CD4-positive, alpha-beta T cell treated with Interleukin-17A for 4 hours (primary cell): ENCODE results near the gene GPSM1.

Experiments used
- DNase-seq: peaks from one replicate; pipeline ENCODE4 v3.0.0-alpha.2; 2020; ENCODE audit warnings: mixed read lengths

The GPSM1 gene

GRCh38 chr9:136379891-136380290 lies 52.6 kb downstream of the GPSM1 start:
- DNase-seq, result no peak

DNA sequence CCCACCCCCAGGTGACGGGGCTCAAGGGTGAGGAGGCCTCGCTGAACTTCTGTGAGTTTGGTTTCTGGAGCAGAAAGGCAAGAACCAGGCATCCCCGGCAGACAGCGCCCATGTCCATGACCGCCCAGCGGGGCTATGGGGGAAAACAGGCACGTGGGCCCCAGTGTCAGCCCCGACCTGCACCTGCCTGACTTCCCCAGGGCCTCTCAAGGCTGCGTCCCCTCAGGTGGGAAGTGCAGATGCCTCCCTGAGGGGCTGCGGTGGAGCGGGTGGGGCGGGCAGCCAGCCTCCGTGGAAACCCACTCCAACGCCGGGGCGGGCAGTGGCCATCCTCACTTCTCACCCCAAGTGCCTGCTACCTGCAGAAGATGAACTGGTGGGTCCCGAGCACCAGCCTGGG lies 53.0 kb downstream of the GPSM1 start:
- DNase-seq, result no peak

DNA sequence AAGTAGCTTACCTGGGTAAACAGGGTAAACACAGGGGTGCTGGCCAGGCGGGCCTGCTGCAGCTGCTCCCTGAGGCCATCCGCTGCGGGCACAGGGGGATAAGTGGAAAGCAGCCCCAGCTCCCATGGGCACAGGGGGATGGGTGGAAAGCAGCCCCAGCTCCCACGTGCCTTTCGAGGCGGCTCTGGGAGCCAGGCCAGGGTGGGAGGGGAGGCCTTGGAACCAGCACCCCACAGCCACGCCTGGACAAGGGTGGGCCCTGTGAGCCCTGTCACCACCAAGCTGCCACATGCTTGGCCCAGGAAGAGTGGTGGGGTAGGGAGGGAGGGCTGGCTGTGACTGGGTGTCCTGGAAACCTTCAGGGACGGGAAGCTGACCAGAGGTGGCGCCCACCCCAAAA lies 54.0 kb downstream of the GPSM1 start:
- DNase-seq, result no peak

- no peak for DNase-seq
Measured at GRCh38 chr9:136381966-136382513, 54.7 kb downstream of the GPSM1 start.

DNA sequence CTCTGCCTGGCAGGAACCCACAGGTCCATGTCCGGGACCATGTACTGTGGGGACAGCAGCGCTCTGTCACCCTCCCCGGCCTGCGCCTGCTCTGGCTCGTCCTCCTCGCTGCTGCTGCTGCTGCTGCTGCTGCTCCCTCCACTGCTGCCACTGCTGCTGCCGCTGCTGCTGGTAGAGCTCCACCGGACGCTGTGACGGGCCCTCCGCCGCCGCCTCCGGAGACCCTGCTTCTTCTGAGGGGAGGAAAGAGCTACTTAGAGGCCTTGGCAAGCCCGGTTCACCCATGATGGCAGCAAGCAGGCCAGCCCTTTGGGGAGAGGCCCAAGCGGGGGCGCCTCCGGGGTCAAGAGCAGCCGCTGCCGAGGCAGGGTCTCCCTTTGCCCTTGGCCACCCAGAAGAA lies 56.1 kb downstream of the GPSM1 start:
- no peak for DNase-seq

GRCh38 chr9:136385015-136385414 lies 57.7 kb downstream of the GPSM1 start:
- no peak for DNase-seq

DNA sequence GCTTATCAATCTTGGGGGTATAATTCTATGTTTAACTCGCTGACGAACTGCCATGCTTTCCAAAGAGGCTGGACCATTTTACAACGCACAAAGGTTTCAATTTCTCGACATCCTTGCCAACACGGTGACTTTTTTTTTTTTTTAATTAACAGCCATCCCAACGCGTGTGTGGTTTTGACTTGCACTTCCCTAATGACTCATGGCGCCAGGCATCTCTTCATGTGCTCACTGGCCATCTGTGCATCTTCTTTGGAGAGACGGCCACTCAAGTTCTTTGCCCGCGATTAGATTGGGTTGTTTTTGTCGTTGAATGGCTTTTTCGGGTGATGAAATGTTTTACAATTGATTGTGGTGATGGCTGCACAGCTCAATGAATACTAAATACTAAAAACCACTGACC lies 58.7 kb downstream of the GPSM1 start:
- DNase-seq, result no peak

DNA sequence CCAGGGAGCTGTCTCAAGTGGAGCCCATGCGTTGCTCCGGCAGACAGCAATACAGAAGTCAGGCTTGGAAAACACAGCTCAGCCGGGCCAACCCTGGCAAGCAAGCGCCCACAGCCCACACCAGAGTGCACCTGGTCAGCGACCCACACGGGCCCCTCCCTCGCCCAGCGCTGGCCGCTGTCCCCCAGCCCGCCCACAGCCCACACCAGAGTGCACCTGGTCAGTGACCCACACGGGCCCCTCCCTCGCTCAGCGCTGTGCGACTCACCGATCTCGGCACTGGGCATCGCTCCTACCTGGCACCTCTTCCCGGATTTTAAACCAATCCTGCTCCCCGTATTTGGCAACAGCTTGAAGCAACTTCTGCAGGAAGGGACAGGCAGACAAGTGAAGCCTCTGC lies 59.9 kb downstream of the GPSM1 start:
- DNase-seq, result no peak

DNA sequence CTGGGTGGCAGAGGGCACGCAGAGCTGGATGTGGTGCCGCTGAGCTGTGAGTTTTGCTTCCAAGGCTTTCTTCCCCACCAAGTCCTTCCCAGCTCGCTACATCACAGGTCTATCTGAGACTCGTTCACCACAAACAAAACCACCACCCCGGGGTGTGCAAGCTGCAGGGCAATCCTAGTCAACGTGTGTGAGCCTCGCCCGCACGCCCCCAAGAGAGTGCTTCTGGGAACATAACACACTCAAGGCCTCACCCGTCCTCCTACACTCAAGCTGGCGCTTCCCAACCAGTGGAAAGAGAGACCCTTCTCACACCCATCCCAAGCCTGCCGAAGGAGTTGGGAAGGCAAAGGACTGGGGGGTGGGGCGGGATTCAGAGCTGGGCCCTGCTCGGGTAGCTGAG lies 62.1 kb downstream of the GPSM1 start:
- DNase-seq, result no peak

DNA sequence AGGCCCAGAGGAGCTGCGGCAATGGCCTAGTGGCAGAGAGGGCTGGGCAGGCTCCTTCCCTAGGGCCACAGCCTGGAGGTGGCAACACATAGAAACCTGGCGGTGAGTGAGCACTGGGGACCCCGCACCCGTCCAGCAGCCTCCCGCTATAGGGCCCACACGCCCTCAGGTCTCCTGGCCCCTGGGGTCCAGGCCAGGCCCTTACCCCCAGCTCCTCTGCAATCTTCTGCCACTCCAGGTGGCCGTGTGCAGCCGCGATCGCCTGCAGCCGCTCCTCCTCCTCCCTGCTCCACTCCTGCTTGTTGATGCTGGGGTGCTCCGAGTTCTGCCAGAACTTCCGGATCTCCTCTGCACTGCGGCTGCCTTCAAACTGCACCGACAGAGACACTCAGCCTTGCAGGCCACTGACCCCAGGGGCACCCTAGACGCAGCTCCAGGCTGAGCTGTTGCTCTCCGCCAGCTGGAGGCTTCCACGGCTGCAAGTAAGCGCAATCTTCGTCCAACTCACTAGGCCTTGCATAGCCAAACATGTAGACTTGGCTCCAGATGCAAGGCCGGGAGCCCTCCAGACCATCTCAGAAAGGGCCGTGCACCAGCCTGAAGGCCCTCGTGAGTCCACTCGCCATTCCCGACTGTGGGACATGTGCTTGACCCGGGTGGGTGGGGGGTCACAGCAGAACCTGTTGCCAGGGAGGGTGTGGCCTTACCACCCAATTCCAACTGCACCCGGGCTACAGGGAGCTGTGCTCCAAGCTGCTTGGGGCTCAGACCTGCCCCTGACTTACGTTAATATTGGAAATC lies 64.6 kb downstream of the GPSM1 start:
- DNase-seq, result no peak

DNA sequence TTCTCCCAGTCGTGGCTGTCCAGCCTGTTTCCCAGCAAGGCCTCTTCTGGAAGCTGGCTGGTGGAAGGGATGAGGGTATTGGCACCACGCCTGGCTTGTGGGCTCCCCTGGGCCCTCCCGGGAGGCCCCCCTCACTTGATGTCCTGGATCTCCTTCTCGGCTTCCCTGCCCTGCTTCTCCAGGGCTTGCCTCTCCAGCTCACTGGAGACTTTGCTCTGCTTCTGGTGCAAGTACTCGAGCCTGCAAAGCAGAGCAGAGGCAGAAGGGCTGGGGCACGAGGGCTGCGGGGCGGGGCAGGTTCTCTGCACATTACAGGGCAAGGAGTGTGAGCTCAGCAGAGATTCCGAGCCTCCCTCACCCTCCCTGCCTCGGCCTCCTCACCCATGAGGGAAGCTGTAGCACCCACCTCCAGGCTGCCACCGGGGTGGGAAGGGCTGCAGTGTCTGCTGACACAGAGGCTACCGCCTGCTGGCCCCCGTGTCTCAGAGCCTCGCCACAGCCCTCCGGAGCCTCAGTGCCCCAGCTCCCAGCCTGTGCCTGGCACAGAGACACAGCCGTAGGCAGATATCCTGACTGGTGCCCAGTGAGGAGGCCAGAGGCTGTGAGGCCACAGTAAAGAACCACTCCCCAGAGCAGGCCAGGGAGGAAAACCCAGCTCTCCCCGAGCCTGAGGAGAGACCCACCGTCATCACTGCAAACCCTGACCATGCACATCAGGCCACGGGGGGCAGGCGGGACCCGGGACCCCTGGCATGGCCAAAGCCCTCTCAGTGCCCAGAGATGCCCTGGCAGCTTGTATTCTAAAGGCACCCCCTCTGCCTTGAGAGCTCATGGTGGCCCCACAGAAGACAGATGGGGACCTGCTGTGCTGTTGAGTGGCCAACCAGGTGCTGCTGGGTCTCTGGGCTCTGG lies 65.5 kb downstream of the GPSM1 start:
- DNase-seq, result no peak

DNA sequence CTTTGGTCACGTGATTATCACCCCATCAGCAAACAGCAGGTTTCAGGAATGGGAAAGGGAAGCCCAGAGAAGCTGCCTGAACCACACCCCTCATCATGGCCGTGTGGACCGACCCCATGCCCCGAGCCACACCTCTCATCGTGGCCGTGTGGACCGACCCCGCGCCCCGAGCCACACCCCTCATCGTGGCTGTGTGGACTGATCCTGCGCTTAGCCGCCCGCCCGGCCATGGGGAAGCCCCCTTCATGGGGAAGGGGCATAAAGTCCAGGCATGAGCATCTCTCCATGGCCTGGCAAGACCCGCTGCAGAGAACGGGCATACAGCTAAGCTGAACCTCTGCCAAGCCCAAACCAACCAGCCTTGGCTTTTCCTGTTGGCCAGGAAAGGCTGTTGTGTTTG lies 66.2 kb downstream of the GPSM1 start:
- no peak for DNase-seq

DNA sequence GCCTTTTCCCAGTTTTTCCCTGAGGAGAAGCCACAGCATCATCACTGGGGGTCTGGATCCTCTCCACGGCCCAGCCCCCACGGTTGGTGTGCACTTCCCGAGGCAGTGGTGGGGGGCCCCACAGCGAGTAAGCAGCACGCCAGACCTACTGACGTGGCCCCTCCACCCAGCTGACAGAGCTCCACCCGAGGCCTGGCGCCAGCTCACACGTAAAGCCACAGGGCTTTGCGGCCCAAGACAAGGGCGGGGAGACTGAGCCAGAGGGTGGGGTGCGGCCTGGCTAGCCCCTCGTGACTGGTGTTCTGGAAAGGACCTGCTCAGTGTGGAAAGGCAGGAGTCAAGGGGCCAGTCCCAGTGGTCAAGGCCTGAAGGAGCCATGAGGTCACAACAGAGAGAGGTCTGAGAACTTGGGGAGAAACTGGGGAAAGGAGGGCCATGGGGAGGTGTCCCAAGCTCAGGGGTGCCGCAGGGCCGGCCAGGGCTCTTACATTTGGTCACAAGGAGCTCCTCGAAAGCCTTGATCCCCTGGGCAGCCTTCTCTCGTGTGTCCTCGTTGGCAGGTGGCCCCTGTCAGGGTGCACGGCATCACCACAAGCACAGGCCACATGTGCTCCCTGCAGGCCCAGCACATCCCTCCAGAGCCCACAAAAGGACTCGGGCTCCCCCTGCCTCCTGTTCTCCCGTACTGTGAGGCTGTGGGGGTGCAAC lies 67.1 kb downstream of the GPSM1 start:
- no peak for DNase-seq

DNA sequence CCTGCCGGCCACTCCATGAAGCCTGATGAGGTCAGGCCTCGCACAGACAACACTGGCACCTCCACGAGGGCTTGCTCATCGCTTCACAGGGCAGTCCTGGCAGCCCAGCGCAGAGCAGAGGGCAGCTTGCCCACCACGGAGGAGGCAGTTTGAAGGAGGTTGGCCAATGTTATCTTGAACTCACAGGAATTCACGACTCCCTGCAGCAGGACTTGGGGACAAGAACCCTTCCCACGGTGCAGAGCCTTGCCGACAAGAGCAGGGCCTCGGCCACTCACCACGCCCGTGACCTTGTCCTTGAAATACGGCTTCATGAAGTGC lies 67.6 kb downstream of the GPSM1 start:
- DNase-seq, result no peak

GRCh38 chr9:136395345-136396218 lies 68.2 kb downstream of the GPSM1 start:
- no peak for DNase-seq

GRCh38 chr9:136396219-136396515 lies 68.8 kb downstream of the GPSM1 start:
- DNase-seq, result no peak

- no peak for DNase-seq
Measured at GRCh38 chr9:136397643-136398042, 70.3 kb downstream of the GPSM1 start.

DNA sequence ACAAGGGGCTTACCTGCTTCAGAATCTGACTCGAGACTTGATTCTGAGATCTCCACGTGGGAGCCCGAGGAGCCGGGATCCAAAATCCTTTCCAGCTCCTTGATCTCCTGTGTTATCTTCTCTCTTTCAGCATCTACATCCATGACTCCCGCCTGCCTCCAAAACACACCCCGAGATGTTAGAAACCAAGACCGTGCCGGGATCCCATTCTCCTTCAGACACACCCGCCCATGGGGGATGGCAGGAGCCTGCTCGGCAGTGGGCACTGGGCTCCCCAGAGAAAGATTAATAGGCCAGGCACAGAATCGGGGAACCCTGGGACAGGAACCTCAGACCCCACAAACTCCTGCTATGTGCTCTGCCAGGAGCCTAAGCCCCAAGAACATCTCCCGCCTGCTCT lies 70.9 kb downstream of the GPSM1 start:
- no peak for DNase-seq

- peak; percentile 45 for DNase-seq
Measured at GRCh38 chr9:136399176-136400037, 72.1 kb downstream of the GPSM1 start.

DNA sequence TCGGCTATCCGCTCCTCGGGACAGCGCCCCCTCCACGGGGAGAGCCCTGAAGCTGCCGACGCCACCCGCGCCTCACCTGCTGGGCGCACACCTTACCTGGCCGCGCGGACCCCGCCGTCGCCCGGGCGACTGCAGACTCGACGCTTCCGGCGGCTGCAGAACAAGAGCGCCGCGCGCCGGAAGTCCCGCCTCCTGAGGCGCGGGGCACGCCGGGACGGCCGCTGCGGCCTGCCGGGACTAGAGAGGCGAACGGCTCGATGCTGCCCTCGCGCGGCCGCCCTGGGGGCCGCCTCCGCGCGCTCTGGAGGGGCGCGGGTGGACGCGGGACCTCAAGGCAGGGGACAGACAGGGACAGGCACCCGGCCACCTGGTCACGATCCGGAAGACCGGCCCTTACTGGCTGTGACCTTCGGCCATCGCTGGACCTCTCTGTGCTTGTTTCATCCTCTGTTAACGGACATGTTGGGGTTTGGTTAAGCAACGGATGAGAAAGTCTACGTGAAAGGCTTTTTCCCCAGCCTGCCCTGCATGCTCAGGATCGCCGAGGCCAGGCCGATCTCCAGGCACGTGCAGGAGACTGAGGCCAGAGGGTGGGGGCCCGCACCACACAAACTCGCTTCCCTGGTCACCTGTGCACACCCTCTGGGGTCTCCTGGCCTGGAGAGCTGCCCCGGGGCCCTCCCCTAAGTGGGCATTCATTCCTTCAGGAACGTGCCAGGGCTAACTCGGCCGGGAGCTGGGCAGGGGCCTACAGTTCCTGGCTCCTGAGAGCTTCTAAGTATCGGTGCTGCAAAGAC lies 72.9 kb downstream of the GPSM1 start, which contains the start of gene SNAPC4:
Gene SNAPC4 (minus strand): TSS at position 133 of the 797 bp plus-strand sequence. CDS start 1,742 bp downstream, outside the sequence.
- DNase-seq, result peak; percentile 93
